ENCODE measurements around the gene SLC49A3. TPM values are rescaled to one million over a fixed set of nuclear protein-coding genes. Genes with fewer than 3 reads are reported as not detected.

SLC49A3 gene
- total RNA-seq, 3 donors from 2014 or later = 14.4 to 22.3 (median 18.3) TPM

- intact Hi-C loops (cut with DNase I; ENCODE audit: low total_unique reads) = no loop called here
- H3K27me3 ChIP-seq = no peaks in the 10 kb centered on the region
- no peaks in the 10 kb centered on the region for H3K4me1 ChIP-seq
- no peak overlapping the region for H3K27ac ChIP-seq
- no peaks in the 10 kb centered on the region for H3K36me3 ChIP-seq
- H3K9me3 ChIP-seq = no peaks in the 10 kb centered on the region
- no peak for TF ChIP-seq POLR2A (IDR thresholded peaks at IDR 0.05)
- TF ChIP-seq CTCF (IDR thresholded peaks at IDR 0.05) = no peak
- TF ChIP-seq POLR2AphosphoS5 (IDR thresholded peaks at IDR 0.05) = no peak
- H3K4me3 ChIP-seq = no peak overlapping the region
- no peak for DNase-seq (ENCODE audit: low spot score in 2 of 2)
Observed at GRCh38 chr4:667545-667925, 21.4 kb downstream of the SLC49A3 start.

- TF ChIP-seq POLR2AphosphoS5 (IDR thresholded peaks at IDR 0.05) (no peak), CTCF (IDR thresholded peaks at IDR 0.05) (no peak), POLR2A (IDR thresholded peaks at IDR 0.05) (no peak)
- DNase-seq (ENCODE audit: low spot score in 2 of 2) = no peak
- H3K4me1 ChIP-seq = no peaks in the 10 kb centered on the region
- H3K27ac ChIP-seq = no peak overlapping the region
- intact Hi-C loops (cut with DNase I; ENCODE audit: low total_unique reads) = no loop called here
- H3K9me3 ChIP-seq = no peaks in the 10 kb centered on the region
- H3K27me3 ChIP-seq = no peaks in the 10 kb centered on the region
- no peak overlapping the region for H3K4me3 ChIP-seq
- no peaks in the 10 kb centered on the region for H3K36me3 ChIP-seq
Observed at GRCh38 chr4:666822-667544, 22.0 kb downstream of the SLC49A3 start.

GRCh38 chr4:666436-666810, 22.5 kb downstream of the SLC49A3 start:
- no peak for DNase-seq (ENCODE audit: low spot score in 2 of 2)
- Histone ChIP-seq H3K4me3 (no peak overlapping the region), H3K9me3 (no peaks in the 10 kb centered on the region), H3K27ac (no peak overlapping the region), H3K27me3 (no peaks in the 10 kb centered on the region), H3K36me3 (no peaks in the 10 kb centered on the region), H3K4me1 (no peaks in the 10 kb centered on the region)
- TF ChIP-seq POLR2A (IDR thresholded peaks at IDR 0.05) (no peak), POLR2AphosphoS5 (IDR thresholded peaks at IDR 0.05) (no peak), CTCF (IDR thresholded peaks at IDR 0.05) (no peak)
- intact Hi-C loops (cut with DNase I; ENCODE audit: low total_unique reads) = no loop called here

- Histone ChIP-seq H3K4me3 (no peak overlapping the region), H3K36me3 (no peaks in the 10 kb centered on the region), H3K27ac (no peak overlapping the region), H3K9me3 (no peaks in the 10 kb centered on the region), H3K27me3 (no peaks in the 10 kb centered on the region), H3K4me1 (no peaks in the 10 kb centered on the region)
- intact Hi-C loops (cut with DNase I; ENCODE audit: low total_unique reads) = no loop called here
- no peak for DNase-seq (ENCODE audit: low spot score in 2 of 2)
- no peak for TF ChIP-seq POLR2AphosphoS5 (IDR thresholded peaks at IDR 0.05)
- TF ChIP-seq POLR2A (IDR thresholded peaks at IDR 0.05) = no peak
- no peak for TF ChIP-seq CTCF (IDR thresholded peaks at IDR 0.05)
Observed at GRCh38 chr4:665751-666435, 23.1 kb downstream of the SLC49A3 start.

- TF ChIP-seq CTCF (IDR thresholded peaks at IDR 0.05) (no peak), POLR2AphosphoS5 (IDR thresholded peaks at IDR 0.05) (no peak), POLR2A (IDR thresholded peaks at IDR 0.05) (no peak)
- intact Hi-C loops (cut with DNase I; ENCODE audit: low total_unique reads) = no loop called here
Observed at GRCh38 chr4:665381-665750, 23.6 kb downstream of the SLC49A3 start.

More at GRCh38 chr4:665381-665750, 23.6 kb downstream of the SLC49A3 start:
- no peaks in the 10 kb centered on the region for H3K27me3 ChIP-seq
- H3K4me3 ChIP-seq = no peak overlapping the region
- no peak overlapping the region for H3K27ac ChIP-seq
- no peak for DNase-seq (ENCODE audit: low spot score in 2 of 2)
- H3K36me3 ChIP-seq = no peaks in the 10 kb centered on the region
- no peaks in the 10 kb centered on the region for H3K4me1 ChIP-seq
- H3K9me3 ChIP-seq = no peaks in the 10 kb centered on the region

All from breast epithelium (tissue), 4 donors.